Measurements from ENCODE around the gene SPEF2. TPM values are rescaled to one million over a fixed set of nuclear protein-coding genes. Genes with fewer than 3 reads are reported as not detected.

The SPEF2 gene
- polyA plus RNA-seq, 1 donor (not counting 4 experiments of a cell fraction or from before 2014, with no cell fraction given), result 1.6 TPM

DNA sequence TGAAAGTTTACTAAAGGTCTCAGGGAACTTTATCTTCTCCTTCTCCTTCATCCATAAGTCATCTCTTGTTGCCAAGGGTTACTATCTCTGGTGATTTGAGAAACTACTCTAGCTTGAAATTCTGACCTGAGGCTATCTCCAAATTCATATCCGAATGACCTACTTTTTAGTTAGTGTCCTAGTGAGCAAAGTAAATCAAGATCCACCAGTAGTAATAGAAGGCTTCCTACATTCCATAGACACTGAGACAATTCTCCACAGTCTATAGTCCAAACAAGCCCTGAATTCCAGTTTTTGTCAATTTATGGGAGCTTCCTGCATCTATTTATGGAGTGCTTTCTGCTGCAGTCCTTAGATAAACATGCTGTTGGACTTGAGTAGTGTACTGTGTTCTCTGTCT is 244.1 kb downstream of the SPEF2 start:
- Histone ChIP-seq H3K9me1 (ENCODE audit: control insufficient read depth, extremely low read depth, insufficient read depth, low read length) (no peaks in the 10 kb centered on the region), H3K9ac (ENCODE audit: control insufficient read depth, extremely low read depth, insufficient read depth, low read length) (no peak overlapping the region), H3K79me2 (ENCODE audit: control insufficient read depth, insufficient read depth, low read length) (no peaks in the 10 kb centered on the region), H3K9me3 (ENCODE audit: control insufficient read depth, low read depth, low read length) (no peaks in the 10 kb centered on the region), H3K4me1 (ENCODE audit: control insufficient read depth, extremely low read depth, insufficient read depth, low read length) (peaks cover 38% of the 10 kb centered on the region), H4K20me1 (ENCODE audit: control insufficient read depth, extremely low read depth, insufficient read depth, low read length) (no peaks in the 10 kb centered on the region), H3K36me3 (ENCODE audit: control insufficient read depth in 2 of 2, extremely low read depth in 1 of 2, insufficient read depth in 2 of 2, low read length in 2 of 2) (no peaks in the 10 kb centered on the region), H3K4me3 (ENCODE audit: control insufficient read depth in 2 of 3, extremely low read depth in 1 of 3, insufficient read depth in 2 of 3, low read depth in 1 of 3, low read length in 3 of 3) (no peak overlapping the region), H2AFZ (ENCODE audit: control insufficient read depth, low read length) (no peak overlapping the region), H3K27ac (ENCODE audit: control insufficient read depth, insufficient read depth, low read length) (no peak overlapping the region), H3K4me2 (ENCODE audit: control insufficient read depth, extremely low read depth, insufficient read depth, low read depth, low read length) (peak overlapping the region; percentile 45), H3K27me3 (ENCODE audit: control insufficient read depth, extremely low read depth, insufficient read depth, low read length) (no peaks in the 10 kb centered on the region)
- DNase-seq (ENCODE audit: low read depth, low spot score) (no peak), FAIRE-seq (peak; percentile 67)
- dilution Hi-C loops (cut with MboI; ENCODE audit: extremely low pct_ligation_motif_present, low sequenced_read_pairs), result no loop called here
- TF ChIP-seq, protein P1, sequence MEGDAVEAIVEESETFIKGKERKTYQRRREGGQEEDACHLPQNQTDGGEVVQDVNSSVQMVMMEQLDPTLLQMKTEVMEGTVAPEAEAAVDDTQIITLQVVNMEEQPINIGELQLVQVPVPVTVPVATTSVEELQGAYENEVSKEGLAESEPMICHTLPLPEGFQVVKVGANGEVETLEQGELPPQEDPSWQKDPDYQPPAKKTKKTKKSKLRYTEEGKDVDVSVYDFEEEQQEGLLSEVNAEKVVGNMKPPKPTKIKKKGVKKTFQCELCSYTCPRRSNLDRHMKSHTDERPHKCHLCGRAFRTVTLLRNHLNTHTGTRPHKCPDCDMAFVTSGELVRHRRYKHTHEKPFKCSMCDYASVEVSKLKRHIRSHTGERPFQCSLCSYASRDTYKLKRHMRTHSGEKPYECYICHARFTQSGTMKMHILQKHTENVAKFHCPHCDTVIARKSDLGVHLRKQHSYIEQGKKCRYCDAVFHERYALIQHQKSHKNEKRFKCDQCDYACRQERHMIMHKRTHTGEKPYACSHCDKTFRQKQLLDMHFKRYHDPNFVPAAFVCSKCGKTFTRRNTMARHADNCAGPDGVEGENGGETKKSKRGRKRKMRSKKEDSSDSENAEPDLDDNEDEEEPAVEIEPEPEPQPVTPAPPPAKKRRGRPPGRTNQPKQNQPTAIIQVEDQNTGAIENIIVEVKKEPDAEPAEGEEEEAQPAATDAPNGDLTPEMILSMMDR (optimal IDR thresholded peaks at IDR 0.05 in 1 of 3, IDR thresholded peaks at IDR 0.05 in 1 of 3, conservative IDR thresholded peaks at IDR 0.05 in 1 of 3; ENCODE audit: extremely low read depth in 1 of 3, insufficient read depth in 2 of 3, low read length in 3 of 3), result no peak
- no peak for TF ChIP-seq EZH2 (IDR thresholded peaks at IDR 0.05; ENCODE audit: low read length)

DNA sequence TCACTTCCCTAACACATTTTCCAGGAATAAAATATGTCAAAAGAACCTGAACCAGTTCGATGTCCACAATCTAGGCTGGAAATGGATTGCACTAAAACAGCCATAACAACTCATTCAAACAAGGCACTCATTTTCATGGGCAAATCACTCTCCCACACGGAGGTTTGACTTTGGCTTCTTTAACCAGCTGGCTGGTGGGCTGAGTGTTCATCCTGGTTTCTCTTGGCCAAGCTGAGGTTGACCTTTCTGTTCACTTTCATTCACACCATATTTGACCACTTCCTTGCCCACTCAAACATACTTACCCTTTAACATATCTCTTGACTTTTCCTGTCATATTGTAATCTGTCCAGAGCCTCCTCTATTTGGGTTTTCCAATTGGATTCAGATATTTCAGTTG is 244.5 kb downstream of the SPEF2 start:
- Histone ChIP-seq H3K9me3 (ENCODE audit: control insufficient read depth, low read depth, low read length) (no peaks in the 10 kb centered on the region), H3K4me3 (ENCODE audit: control insufficient read depth in 2 of 3, extremely low read depth in 1 of 3, insufficient read depth in 2 of 3, low read depth in 1 of 3, low read length in 3 of 3) (no peak overlapping the region), H3K27me3 (ENCODE audit: control insufficient read depth, extremely low read depth, insufficient read depth, low read length) (no peaks in the 10 kb centered on the region), H3K27ac (ENCODE audit: control insufficient read depth, insufficient read depth, low read length) (no peak overlapping the region), H4K20me1 (ENCODE audit: control insufficient read depth, extremely low read depth, insufficient read depth, low read length) (no peaks in the 10 kb centered on the region), H3K9ac (ENCODE audit: control insufficient read depth, extremely low read depth, insufficient read depth, low read length) (no peak overlapping the region), H3K4me2 (ENCODE audit: control insufficient read depth, extremely low read depth, insufficient read depth, low read depth, low read length) (peak overlapping the region; percentile 45), H3K9me1 (ENCODE audit: control insufficient read depth, extremely low read depth, insufficient read depth, low read length) (no peaks in the 10 kb centered on the region), H3K4me1 (ENCODE audit: control insufficient read depth, extremely low read depth, insufficient read depth, low read length) (peaks cover 34% of the 10 kb centered on the region), H3K79me2 (ENCODE audit: control insufficient read depth, insufficient read depth, low read length) (no peaks in the 10 kb centered on the region), H2AFZ (ENCODE audit: control insufficient read depth, low read length) (no peak overlapping the region), H3K36me3 (ENCODE audit: control insufficient read depth in 2 of 2, extremely low read depth in 1 of 2, insufficient read depth in 2 of 2, low read length in 2 of 2) (no peaks in the 10 kb centered on the region)
- TF ChIP-seq, protein P1 (optimal IDR thresholded peaks at IDR 0.05 in 1 of 3, IDR thresholded peaks at IDR 0.05 in 1 of 3, conservative IDR thresholded peaks at IDR 0.05 in 1 of 3; ENCODE audit: extremely low read depth in 1 of 3, insufficient read depth in 2 of 3, low read length in 3 of 3), result no peak
- no peak for TF ChIP-seq EZH2 (IDR thresholded peaks at IDR 0.05; ENCODE audit: low read length)
- DNase-seq (ENCODE audit: low read depth, low spot score) (no peak), FAIRE-seq (no peak)
- dilution Hi-C loops (cut with MboI; ENCODE audit: extremely low pct_ligation_motif_present, low sequenced_read_pairs), result no loop called here
